Astrocyte of the cerebellum (primary cell): Measurements from ENCODE around the gene LRRC47.

Experiments used
- DNase-seq: peaks from one replicate; pipeline ENCODE4 v3.0.0-alpha.2; 2011; ENCODE audit warnings: low read depth
- H3K4me3 ChIP-seq: 2 replicates; pipeline ENCODE4 v1.5.1; 2011; ENCODE audit warnings: mild to moderate bottlenecking, low read depth, low read length, moderate library complexity
- in situ Hi-C: cut with HindIII; loops from 2 replicates; pipeline ENCODE4 v1.10.0; 2017; ENCODE audit warnings: low sequenced_read_pairs
- TF ChIP-seq, protein P1 (sequence below): IDR thresholded peaks from 2 replicates; pipeline ENCODE4 v1.5.1; 2012; ENCODE audit warnings: low read length, low read depth, moderate library complexity, mild to moderate bottlenecking; ENCODE audit errors: missing control alignments

LRRC47 gene

DNA sequence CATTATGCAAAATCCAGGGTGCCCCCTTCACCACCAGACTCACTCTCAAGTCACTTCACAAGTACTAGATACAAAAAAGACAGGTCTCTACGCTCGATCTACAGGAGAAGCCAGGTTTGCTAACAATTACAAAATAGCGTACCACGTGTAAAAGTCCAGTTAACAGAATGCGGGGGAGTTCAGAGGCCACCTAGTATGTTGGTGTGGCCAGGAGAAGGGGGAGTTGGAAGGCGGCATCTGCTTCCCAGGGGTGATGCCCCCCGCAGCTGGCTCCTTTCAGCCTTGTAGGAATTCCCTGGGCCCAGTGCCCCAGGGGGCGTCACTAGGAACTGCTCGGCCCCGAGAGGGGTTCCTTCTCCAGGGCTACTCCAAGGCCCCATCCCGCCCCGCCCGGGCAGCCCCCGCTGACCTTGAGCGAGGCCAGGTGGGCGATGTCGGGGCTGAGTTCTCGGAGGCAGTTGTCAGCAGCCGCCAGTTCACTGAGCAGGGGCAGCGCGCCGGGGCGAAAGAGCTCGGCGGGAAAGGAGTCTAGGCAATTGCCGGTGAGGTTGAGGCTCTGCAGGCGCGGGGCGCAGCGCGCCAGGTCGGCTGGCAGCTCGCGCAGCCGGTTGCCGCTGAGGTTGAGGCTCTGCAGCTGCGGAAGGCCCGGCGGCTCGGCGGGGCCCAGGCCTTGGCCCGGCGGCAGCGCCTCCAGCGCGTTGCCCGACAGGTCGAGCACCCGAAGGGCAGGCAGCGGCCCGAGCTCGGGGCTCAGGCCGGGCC is 664 bp downstream of the LRRC47 start:
- no peak for DNase-seq
- H3K4me3 ChIP-seq, result peak overlapping the region; percentile 73
- TF ChIP-seq, protein P1, sequence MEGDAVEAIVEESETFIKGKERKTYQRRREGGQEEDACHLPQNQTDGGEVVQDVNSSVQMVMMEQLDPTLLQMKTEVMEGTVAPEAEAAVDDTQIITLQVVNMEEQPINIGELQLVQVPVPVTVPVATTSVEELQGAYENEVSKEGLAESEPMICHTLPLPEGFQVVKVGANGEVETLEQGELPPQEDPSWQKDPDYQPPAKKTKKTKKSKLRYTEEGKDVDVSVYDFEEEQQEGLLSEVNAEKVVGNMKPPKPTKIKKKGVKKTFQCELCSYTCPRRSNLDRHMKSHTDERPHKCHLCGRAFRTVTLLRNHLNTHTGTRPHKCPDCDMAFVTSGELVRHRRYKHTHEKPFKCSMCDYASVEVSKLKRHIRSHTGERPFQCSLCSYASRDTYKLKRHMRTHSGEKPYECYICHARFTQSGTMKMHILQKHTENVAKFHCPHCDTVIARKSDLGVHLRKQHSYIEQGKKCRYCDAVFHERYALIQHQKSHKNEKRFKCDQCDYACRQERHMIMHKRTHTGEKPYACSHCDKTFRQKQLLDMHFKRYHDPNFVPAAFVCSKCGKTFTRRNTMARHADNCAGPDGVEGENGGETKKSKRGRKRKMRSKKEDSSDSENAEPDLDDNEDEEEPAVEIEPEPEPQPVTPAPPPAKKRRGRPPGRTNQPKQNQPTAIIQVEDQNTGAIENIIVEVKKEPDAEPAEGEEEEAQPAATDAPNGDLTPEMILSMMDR, result no peak
- in situ Hi-C loops, result no loop called here

GRCh38 chr1:3790952-3791351 is 5.3 kb downstream of the LRRC47 start:
- TF ChIP-seq, protein P1, result no peak
- no peak overlapping the region for H3K4me3 ChIP-seq
- in situ Hi-C loops, result no loop called here

GRCh38 chr1:3790500-3790923 is 5.8 kb downstream of the LRRC47 start:
- no peak for DNase-seq
- in situ Hi-C loops, result no loop called here
- TF ChIP-seq, protein P1, result no peak
- H3K4me3 ChIP-seq, result no peak overlapping the region

More at GRCh38 chr1:3790952-3791351, 5.3 kb downstream of the LRRC47 start:
- no peak for DNase-seq

DNA sequence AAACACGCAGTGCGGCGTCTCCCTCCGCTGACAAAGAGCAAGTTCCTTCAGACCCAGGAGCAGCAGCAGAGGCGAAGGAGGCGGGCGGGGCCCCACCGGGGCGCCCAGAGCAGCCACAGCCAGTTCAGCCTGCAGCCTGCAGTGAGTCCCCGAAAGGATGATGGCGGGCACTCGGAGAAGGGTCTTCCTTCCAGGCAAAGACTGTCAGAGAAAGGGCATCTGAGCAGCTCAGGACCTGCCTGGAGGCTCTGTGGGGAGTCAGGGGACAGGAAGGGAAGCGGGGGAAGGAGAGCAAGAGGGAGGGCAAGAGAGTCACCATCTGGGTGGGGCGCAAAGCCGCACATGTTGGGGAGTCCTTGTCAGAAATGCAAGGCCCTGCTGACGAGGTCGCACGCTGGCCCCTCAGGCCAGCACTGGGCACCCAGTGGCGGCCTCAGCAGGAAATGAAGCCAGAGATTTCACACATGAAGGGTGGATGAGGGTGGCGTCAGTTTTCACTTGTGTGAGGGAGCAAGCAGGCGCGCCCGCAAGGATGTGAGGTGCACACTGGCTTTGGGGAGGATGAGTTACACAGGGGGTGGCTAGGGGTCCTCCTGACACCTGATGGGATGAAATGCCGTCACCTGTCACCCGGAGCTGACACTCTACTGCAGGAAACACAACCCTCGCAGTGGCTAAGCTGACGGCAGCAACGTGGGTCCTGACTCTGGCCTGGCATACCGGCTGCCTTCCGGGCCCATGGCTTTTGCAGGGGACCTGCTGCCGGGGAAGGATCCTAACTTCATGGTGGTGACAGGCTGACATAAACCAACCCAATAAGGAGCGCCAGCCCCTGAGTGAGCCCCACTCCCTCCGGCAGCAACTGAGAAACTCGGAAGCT is 6.6 kb downstream of the LRRC47 start:
- DNase-seq, result no peak
- H3K4me3 ChIP-seq, result no peak overlapping the region
- TF ChIP-seq, protein P1, result no peak
- in situ Hi-C loops, result no loop called here

GRCh38 chr1:3788756-3789420 is 7.4 kb downstream of the LRRC47 start:
- in situ Hi-C loops, result no loop called here
- TF ChIP-seq, protein P1, result no peak
- DNase-seq, result no peak
- H3K4me3 ChIP-seq, result no peak overlapping the region
